Activated CD4-positive, CD25-positive, alpha-beta regulatory T cell treated with anti-CD3 and anti-CD28 coated beads, Interleukin-2, amount 50 U/mL, for 24 hours (primary cell): ENCODE measurements around the gene BRSK1.

Experiments used
- ATAC-seq, 2 donors: fragments of 150-1000 bp; cut with Tn5 transposase; one replicate each; pipeline ENCODE4 v1.10.0; 2021; ENCODE audit warnings: mild to moderate bottlenecking in 1 of 2, moderate library complexity in 1 of 2

BRSK1 gene

DNA sequence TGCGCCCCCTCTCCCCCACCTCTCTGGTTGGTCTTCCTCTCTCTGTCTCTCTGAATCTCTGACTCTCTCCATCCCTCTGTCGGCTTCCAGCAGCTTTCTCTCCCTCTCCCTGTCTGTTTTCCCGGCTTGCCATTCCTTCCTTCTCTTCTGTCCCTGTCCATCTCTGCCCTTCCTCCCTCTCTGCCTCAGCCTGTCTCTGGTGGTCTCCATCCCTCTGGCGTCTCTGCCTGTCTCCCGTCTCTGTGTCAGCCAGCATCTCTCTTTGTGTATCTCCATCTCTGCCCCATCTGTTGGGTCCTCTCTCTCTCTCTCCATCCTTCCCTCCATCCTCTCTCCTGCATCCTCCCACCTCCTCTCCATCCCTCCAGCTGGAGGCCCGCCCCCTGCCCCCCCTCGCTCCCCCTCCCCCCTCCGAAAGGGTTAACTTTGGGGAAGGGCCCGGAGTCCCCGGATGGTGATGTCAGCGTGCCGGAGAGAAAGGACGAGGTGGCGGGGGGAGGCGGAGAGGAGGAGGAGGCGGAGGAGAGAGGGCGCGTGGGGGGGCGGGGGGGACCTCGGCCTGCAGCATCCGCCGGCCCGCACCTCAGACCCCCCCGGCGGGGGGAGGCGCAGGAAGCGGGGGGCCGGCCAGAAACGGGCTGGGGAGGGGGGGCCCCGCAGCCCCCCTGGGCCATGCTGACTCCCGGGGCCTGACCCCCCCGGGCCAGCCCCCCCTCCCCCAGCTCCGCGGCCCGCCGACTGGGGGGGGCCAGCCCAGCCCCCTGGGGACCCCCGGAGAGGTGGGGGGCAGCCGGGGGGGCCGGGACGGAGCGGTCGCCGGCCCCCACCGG is at the start of gene BRSK1:
BRSK1 (plus strand) TSS at position 450 of the 830 bp plus-strand sequence. CDS start 446 bp downstream, outside the sequence.
- ATAC-seq = no peak

DNA sequence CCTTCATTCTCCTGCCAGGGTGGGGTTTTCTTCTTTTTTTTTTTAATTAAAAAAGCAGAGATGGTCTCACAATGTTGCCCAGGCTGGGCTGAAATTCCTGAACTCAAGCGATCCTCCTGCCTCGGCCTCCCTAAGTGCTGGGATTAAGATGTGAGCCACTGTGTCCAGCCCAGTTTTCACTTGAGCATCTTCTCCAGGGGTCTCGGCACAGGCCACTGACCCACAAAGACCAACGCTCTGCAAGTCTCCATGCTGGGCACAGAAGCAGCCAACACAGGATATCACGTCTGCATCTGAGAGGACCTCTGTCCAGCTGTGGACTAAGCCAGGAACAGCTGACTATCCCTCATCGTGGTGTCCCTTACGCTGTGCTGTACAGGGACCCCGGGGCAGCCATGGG is 45.8 kb upstream of the BRSK1 start:
- ATAC-seq = no peak

DNA sequence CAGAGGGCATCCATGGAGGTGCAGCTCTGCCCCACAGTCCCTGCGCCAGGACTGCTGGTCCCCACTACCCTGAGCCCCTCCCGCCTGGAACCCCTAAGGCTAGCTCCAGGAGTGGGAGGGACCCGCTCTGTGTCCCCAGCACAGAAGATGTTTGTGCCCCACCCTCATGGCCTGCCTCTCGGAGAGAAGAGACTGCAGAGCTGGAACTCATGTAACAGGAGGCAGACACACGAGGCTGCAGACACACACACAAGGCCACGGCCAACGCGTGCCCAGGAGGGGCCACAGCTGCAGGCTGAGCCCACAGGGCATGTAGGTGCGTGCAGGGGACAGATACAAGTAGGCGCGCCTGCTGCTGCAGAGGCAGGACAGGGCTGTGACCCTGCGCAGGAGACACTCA is 44.8 kb upstream of the BRSK1 start:
- ATAC-seq = no peak

DNA sequence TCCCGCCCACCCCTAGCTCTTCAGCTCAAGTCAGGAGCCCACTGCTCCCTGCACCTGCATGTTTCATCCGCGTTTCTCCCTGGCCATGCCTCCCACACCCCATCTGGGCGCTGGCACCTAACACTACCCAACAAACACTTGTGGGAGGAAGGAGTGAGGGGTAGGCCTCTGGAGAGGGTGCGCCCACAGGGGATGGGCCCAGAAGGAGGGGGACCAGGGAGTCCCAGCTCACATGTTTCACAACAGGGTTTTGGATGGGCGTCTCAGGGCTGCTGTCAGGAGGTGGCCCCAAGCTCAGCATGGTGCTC is 43.1 kb upstream of the BRSK1 start:
- no peak for ATAC-seq

DNA sequence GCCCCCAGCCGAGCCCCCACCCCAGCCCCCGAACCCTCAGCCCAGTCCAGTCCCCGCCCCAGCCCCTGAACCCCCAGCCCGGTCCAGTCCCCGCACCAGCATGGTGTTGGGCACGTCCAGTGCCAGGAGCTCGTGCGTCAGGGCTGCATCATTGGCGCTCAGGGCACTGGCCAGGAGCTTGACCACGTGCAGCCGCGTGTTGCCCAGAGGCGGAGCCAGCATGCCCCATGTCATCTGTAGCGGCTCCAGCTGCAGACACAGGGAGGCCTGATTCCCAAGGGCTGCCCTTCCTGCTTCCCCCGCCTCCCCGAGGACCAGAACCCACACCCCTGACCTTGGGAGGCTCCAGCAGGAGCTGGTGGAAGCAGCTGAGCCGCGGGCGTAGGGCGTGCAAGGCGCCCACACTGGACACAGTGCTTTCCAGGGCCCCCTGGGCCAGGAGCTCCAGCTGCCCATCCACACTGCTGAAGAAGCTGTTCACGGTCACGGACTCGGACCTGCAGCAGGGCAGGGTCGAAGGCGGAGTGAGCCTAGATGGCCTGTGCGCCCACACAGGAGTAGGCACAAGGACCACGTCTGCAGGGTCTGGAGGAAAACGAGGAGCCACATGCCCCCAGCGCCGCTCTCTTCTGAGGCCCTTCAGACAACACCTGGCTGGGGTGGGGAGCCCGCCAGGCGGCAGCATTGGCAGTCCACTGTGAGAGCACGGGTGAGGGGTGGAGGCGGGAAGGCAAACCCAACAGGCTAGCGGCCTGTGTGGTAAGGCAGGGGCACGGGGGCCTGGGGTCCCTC is 42.5 kb upstream of the BRSK1 start:
- no peak for ATAC-seq

DNA sequence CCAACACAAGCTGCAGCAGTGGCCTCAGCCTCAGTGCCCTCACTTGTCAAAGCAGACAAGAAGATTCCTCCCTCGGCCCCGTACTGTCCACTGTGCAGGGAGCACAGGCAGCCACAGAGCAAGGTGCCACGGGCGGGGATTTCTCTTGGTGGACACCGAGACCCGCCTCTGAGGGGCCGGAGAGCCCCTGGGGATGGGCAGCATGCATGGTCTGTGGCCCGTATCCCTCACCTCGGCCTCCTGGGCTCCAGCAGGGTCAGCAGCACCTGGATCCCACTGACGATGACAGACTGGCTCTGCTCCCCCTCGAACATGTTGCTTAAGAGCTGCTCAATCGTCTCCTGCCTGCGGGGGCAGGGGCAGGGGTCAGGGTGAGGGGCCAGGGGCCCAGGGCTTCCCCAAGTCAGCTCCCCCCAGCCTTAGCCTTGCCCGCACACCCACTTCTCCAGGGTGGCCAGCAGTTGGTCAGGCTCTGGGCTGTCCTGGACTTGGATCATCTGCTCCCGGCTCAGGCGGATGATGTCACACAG is 41.8 kb upstream of the BRSK1 start:
- ATAC-seq = no peak

DNA sequence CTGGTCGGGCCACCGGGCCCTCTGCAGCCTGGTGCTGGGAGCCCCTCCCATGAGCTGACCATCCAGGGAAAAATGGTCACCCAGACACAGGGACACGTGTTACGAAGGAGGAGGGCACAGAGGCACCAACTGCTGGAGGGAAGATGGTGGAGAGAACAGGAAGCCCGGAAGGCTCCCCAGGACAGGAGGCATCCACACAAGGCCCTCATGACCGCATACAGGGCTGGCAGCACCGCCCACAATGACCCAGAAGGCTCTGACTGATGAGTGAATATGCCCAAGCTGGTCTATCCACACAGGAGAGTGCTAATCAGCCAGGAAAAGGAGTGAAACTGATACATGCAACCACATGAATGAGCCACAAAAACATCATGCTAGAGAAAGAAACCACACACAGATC is 41.3 kb upstream of the BRSK1 start:
- no peak for ATAC-seq

DNA sequence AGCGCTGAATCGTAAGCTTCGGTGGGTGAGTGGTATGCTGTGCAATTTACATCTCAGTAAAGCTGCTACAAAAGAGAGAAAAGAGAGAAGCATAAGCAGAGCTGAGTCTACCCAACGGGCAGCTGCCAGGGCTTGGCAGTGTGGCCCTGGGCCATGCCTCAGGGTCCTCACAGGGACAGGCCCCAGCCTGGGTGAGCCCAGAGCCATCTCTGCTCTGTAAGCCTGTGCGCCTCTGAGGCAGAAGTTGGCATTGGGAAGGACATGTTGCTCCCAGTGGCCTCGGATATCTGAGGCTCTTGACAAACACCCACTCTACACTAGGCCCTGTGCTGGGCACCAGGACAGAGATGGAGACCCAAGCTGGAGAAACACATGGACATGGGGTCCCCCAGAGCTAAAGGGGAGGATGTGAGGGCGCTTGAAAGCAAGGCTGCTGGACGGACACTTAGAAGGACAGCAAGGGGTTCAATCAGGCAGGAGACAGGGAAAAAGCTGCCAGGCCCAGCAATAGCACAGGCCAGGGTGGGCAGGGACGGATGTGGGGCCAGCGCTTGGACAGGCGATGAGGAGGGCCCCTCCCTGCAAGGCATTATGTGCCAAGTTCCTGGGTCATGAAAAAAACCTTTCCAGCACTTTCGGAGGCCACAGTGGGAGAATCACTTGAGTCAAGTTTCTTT is 39.7 kb upstream of the BRSK1 start:
- ATAC-seq = no peak

DNA sequence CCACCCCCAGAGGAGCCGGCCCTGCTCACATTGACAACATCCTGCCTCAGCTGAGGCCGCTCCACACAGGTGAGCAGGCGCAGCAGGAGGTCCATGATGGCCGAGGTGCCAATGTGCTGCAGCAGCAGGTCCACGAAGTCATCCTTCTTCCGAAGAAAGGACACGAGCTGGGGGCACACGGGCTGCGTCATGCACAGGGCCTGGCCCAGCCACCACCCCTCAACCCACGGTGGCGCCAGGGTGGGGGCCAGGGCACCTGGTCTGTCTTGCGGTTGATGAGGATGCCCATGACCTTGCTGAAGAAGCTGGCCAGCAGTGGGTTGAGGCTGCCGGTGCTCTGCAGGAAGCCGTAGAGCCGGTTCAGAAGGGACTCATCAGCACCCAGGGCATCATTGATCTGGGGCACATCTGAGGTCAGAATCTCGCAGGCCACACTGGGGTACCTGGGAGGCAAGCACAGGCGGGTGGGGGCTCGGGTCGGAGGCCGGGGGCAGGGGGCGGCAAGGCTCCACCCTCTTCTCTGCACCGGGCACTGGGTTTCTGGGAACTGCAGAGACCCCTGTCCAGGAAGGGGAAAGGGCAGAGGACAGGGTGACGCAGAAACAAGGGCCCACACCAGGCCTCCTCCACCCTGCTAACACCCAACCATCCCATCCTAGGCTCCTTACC is 38.4 kb upstream of the BRSK1 start:
- no peak for ATAC-seq

DNA sequence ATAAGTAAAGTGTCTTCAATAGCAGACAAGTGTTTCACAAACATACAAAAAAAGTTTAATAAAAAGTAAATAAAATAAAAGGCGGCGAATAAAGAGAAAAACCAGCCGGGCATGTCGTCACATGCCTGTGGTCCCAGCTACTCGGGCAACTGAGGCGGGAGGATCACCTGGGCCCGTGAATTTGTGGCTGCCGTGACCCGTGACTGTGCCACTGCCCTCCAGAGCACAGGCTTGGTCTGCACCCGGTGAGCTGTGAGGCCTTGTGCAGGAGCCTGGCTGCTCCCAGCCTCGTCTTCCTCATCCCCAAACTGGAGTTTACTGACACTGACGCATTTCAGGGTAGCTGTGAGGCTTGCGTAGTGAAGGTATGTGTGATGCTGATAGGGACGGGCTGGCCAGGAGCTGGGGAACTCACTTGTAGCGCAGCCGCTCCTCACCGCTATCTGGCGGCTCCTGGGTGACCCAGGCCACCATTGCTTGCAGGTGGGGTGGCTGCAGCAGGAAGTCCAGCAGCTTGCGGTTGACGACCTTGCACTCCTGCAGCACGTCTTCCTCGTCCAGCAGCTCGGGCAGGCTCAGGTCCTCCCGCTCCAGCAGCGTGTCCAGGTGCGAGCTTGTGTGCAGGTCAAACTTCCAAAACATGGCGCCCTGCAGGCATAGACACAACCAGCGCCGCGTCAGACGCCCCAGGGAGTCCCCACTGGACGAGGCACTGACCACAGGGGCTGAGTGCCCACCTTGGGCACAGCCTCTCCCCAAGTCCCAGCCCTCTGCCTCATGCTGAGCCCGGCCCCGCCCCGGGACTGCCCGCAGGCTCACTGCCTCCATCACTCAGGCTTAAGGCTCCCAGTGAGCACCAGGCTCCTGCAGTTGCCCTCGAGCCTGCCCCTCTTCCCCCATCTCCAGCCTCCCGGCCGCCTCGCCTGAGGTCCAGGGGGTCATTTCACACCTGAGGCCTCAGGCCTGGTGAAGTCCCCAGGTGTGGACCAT is 37.0 kb upstream of the BRSK1 start:
- ATAC-seq = no peak

DNA sequence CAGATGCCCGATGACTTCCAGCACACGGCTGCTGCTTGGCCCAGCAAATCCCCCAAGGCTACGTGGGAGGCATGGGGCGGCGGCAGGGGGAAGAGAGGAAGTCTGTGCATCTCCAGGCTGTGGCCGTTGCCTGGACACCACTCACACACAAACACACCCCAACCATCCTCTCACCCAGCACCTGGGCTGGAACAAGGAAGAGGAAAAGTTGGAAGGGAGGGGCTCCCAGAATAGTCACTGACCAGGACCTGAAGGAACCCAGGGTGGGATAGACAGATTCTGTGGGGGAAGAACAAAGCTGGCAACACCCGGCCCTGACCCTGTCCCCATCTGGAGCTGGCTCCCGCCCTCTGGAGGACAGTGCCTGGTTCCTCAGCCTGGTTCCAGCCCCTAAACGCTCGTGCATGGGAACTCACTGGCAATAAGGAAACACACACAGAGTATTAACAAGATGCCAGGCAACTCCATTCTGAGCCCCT is 36.1 kb upstream of the BRSK1 start:
- no peak for ATAC-seq

DNA sequence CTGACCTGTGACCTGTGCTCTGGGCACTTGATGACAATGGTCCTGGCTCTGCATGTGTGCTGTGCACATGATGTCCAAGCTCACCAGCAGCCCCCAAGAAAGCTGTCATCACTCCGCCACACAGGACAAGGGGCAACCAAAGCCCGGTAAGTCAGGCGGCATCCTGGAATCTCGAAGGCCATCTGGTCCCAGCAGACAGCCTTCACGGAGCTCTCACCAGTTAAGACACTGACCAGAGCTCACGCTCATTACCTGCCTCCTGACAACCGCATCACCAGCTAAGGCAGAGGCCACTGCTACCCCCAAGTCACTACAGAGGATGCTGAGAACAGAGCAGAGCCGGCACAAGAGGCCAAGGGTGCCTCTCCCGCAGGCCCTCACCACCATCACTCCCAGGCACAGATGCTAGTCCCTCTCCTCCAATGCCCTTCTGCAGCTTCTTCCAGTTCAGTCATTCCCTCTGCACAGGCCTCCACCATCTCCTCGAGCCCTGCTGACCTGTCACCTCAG is 35.6 kb upstream of the BRSK1 start:
- ATAC-seq = no peak

DNA sequence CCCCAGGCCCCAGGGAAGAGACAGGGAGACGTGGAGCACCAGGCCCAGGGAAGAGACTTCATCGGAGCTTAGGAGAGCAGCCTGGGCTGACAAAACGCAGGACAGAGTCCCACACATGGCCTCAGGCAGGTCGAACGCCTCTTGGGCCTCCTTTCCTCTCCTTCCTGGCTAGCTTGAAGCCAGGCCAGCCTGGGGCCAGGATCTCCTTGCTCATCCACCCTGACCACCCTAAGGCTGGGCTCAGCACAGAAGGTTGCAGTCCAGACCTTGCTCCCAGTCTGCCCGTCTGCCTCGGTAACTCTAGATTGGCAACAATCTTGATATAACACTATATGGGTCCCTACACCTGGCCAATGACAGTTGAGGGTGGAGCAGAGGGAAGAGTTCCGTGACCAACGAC is 35.1 kb upstream of the BRSK1 start:
- no peak for ATAC-seq

DNA sequence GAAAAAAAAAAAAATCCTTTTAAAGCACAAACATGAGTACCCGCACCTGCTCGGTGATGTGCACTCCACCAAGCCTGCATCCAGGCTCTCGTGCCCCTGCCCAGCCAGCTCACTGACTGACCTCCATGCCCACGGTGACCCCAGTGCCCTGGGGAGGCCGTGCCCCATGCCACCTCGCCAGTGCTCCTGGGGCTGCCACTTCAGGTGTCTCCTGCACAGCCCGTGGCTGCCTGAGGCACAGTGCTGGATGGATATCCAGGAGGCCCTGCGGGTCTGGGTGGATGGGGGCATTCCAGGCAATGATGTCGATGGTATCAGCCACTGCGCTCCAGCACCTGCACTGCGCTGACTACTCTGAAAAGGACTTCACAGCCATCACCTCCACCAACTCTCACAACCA is 34.0 kb upstream of the BRSK1 start:
- ATAC-seq = no peak

DNA sequence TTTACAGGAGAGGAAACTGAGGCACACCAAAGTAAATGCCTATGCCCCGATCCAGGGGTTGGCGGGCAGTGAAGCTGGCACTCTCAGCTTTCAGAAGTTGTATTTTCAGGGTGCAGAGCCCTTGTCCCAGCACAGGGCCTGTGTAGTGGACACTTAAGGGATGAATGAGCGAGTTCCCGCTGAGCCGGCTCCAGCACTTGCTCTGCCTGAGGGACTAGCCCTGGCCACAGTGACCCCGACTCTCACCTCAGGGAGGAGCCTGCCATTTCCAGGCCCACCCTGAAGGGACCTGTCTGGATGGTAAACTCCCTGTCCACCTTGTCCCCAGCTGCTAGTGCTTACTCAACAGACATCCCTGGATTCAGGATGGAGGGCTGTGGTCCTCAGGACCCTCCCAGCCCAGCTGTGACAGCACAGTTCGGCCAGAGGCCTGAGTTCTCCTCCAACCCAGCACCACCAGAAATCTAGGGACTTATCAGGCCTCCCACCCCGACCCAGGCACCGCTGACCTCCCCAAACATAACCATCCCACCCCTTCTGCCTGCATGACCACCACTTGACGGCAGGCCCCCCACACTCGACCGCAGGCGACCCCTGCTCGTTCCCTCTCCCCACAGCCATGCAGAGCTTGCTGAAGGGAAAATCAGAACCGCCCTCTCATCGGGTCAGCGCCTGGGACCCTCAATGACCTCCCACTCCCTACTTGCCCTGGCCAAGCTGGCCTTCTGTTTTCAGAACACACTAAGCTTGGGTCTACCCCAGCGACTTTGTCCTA is 33.3 kb upstream of the BRSK1 start:
- ATAC-seq = no peak

DNA sequence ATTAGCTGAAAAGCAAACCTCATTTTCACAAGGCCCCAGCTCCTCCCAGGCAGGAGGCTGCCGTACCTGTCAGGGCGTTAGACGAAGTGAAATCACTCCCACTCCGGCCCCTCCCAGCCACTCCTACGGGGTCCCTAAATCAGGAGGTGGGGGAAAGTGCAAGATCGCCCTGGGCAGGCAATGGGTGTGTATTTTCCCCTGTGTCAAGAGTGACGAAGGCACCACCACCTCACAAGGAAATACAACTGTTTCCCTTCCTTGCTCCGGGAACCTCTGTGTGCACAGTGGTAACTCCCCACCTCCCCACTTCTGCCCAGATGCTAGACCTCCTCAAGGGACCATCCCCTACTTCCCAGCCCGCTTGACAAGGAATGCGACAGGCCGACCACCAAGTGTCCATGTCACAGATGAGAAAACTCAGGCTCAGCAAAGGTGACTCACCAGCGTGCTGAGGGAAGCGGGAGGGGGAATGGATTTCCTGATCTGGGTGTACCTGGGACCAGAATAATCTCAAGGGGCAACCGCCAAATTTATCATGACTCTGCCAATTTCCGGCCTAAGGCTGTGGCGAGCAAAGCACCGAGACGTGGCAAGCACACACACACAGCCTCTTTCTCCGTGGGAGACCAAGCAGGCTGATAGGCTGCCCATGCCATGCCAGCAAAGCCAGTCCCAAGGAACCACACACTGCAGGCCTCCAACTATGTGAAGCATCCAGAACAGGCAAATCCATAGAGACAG is 32.3 kb upstream of the BRSK1 start:
- no peak for ATAC-seq

DNA sequence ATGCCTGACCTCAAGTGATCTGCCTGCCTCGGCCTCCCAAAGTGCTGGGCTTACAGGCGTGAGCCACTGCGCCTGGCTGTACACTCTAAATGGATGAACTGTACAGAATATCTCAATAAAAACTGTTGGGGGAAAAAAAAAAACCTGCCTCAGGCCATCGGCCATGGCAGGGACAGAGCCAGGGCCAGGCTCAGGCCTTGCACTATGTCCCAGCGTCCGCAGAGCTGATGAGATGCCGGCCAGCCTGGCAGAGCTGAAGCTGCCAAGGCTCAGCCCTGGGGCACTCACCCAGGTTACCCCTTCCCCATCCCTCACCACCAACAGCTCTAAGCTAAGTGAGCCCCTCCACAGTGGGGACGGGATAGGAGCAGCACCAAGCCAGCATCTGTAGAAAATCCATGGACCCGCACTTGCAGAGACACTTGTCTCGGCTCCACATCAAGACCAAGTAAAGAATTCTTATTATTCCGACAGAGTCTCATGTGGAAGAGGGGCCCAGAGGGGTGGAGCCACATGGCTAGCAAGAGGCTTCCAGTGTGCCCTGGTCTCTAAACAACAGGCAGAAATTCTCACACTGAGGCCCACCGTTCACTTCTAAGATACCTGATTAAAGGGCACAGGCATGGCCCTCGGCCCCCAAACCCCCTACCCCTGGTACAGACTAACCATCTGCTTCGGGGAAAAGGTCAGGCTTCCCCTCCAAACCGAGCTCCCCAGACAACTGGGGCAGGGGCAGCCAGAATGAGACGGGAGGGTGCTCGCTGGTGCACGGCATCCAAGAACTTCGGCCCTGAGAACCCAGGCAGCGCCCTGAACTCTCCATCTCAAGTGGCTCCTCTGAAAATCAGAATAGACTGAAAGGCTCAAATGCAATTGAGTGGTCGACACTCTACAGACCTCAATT is 30.8 kb upstream of the BRSK1 start:
- ATAC-seq = no peak

DNA sequence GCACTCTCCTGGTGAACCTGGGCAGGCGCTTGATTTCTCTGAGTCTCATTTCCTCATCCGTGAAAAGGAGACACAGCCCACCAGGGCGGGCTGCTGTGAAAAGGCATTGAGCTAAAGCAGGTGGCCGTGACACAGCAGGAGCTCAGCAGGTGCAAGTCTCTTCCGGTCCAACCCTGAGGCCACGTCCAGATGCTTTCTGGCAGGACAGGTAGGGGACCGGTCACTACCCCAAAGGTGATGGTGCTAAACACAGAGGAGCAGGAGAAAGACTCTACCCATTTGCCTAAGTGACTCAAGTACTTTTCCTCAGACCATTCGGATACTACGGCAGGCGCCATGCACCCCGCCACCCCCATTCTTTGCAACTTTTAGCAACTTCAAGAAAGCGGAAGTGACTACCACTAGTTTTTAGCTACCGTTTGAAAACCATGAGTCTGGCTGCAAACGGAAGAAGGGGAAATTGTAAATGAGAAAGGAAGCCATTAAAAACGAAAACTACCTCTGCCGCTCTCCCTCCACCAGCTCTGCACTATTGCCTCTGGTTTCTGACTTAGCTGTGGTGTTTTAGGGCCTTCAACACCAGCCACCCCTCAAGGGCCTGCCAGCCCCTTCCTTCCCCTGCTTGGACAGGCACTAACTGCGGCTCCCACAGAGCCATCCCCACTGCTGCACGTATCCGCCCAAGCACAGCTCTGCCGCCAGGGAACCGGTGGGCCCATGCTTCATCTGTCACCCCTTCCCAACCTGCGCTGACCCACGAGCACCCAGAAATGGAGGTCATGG is 29.8 kb upstream of the BRSK1 start:
- peak; percentile 25 to 26 for ATAC-seq
